ENCODE results near the gene RBM38.

DNA sequence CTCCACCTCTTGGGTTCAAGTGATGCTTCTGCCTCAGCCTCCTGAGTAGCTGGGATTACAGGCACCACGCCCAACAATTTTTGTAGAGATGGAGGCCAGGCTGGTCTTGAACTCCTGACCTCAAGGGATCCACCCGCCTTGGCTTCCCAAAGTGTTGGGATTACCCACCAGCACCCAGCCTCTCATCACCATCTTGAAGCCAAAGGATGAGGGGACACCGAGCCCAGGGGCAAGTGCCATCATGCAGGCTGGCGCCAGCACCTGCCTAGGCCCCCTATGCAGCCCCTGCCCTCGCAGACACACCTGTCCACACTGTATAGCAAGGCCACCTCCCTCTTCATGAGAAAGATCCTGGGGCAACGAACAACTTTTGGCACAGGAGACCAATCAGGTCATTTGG, 5.3 kb upstream of the RBM38 start:
- no peak for TF ChIP-seq EZH2 (optimal IDR thresholded peaks at IDR 0.05; ENCODE audit: low read depth, low read length)
- TF ChIP-seq, protein P1, sequence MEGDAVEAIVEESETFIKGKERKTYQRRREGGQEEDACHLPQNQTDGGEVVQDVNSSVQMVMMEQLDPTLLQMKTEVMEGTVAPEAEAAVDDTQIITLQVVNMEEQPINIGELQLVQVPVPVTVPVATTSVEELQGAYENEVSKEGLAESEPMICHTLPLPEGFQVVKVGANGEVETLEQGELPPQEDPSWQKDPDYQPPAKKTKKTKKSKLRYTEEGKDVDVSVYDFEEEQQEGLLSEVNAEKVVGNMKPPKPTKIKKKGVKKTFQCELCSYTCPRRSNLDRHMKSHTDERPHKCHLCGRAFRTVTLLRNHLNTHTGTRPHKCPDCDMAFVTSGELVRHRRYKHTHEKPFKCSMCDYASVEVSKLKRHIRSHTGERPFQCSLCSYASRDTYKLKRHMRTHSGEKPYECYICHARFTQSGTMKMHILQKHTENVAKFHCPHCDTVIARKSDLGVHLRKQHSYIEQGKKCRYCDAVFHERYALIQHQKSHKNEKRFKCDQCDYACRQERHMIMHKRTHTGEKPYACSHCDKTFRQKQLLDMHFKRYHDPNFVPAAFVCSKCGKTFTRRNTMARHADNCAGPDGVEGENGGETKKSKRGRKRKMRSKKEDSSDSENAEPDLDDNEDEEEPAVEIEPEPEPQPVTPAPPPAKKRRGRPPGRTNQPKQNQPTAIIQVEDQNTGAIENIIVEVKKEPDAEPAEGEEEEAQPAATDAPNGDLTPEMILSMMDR (IDR thresholded peaks at IDR 0.05; ENCODE audit: low read length), result no peak
